NCI-H187 treated with DMSO at 0.1 percent for 48 hours (cell line): ENCODE measurements around the gene GABARAP.

Source experiments
- DNase-seq: peaks from one replicate; lab custom pipeline; 2025; lab: John Stamatoyannopoulos, UW

GABARAP gene

GRCh38 chr17:7239091-7240027 lies 2.9 kb downstream of the GABARAP start, which contains the start of gene PHF23:
PHF23 (minus strand) TSS chr17:7239457; CDS start chr17:7239279, 178 bp downstream.
- peak; percentile 93 for DNase-seq

GRCh38 chr17:7238420-7239090 lies 3.7 kb downstream of the GABARAP start:
- DNase-seq = no peak

- no peak for DNase-seq
Observed at GRCh38 chr17:7237761-7238419, 4.4 kb downstream of the GABARAP start.

GRCh38 chr17:7237266-7237760 lies 4.9 kb downstream of the GABARAP start:
- no peak for DNase-seq

- no peak for DNase-seq
Observed at GRCh38 chr17:7236808-7237207, 5.4 kb downstream of the GABARAP start.

GRCh38 chr17:7235693-7236665 lies 6.3 kb downstream of the GABARAP start:
- no peak for DNase-seq

GRCh38 chr17:7234083-7234951 lies 7.9 kb downstream of the GABARAP start, which contains the start of gene DVL2:
DVL2 (minus strand) TSS chr17:7234517; CDS start chr17:7234262, 255 bp downstream.
- peak; percentile 62 for DNase-seq

- no peak for DNase-seq
Observed at GRCh38 chr17:7233701-7234082, 8.6 kb downstream of the GABARAP start.

GRCh38 chr17:7232114-7232513 lies 10.1 kb downstream of the GABARAP start:
- no peak for DNase-seq

- no peak for DNase-seq
Observed at GRCh38 chr17:7229504-7229903, 12.7 kb downstream of the GABARAP start.

GRCh38 chr17:7228920-7229319 lies 13.3 kb downstream of the GABARAP start:
- no peak for DNase-seq

- DNase-seq = no peak
Observed at GRCh38 chr17:7226721-7227710, 15.2 kb downstream of the GABARAP start.

GRCh38 chr17:7225711-7226331 lies 16.4 kb downstream of the GABARAP start:
- no peak for DNase-seq

GRCh38 chr17:7224661-7225111 lies 17.6 kb downstream of the GABARAP start:
- no peak for DNase-seq

- no peak for DNase-seq
Observed at GRCh38 chr17:7224110-7224509, 18.1 kb downstream of the GABARAP start.

- no peak for DNase-seq
Observed at GRCh38 chr17:7223375-7223774, 18.9 kb downstream of the GABARAP start.

GRCh38 chr17:7222972-7223292 lies 19.3 kb downstream of the GABARAP start:
- DNase-seq = no peak
